Caco-2 (cell line): ENCODE data around the gene KRT73. TPM values are rescaled to one million over a fixed set of nuclear protein-coding genes. Genes with fewer than 3 reads are reported as not detected.

Experiments used
- BruUV-seq: library from RNA; stranded (reverse); fragments of 400-500 nt; replicated peaks from 2 replicates; lab custom pipeline; 2021; lab: Mats Ljungman, UMichigan
- CTCF ChIA-PET: fragments of 300-600 bp; sonication (Branson Sonifier 250); formaldehyde crosslinking; loops from one replicate; lab custom pipeline; 2022; ENCODE audit warnings: antibody characterized with exemption; lab: Charles Lee
- POLR2A ChIA-PET: fragments of 300-600 bp; sonication (Branson Sonifier 250); formaldehyde crosslinking; loops from one replicate; lab custom pipeline; 2022; ENCODE audit warnings: antibody characterized with exemption; lab: Charles Lee
- DNase-seq, 2 experiments: peaks; one replicate each; pipeline versions ENCODE4 v3.0.0 to v3.0.0-alpha.2; 2020 to 2022
- H3K27me3 ChIP-seq: replicated peaks from 2 replicates; pipeline ENCODE4 v1.6.0; 2011; ENCODE audit warnings: low read length; ENCODE audit not compliant: control insufficient read depth, insufficient read depth
- H3K36me3 ChIP-seq: 2 replicates; pipeline ENCODE4 v1.5.1; 2011; ENCODE audit warnings: low read length; ENCODE audit not compliant: control insufficient read depth, insufficient read depth
- H3K4me1 ChIP-seq: fragments of 250-450 bp; sonication (Bioruptor Pico); 2 replicates; pipeline ENCODE4 v1.5.1; 2020; ENCODE audit warnings: mild to moderate bottlenecking
- H3K4me3 ChIP-seq: 2 replicates; pipeline ENCODE4 v1.5.1; 2011; ENCODE audit warnings: low read depth, mild to moderate bottlenecking, control low read depth, low read length
- H3K9me3 ChIP-seq: fragments of 250-450 bp; sonication (Bioruptor Pico); 2 replicates; pipeline ENCODE4 v1.5.1; 2020; ENCODE audit warnings: mild to moderate bottlenecking, moderate library complexity
- H3K27ac Mint-ChIP-seq: one replicate; pipeline ENCODE4 v1.8.0; 2022; ENCODE audit warnings: mixed read lengths; ENCODE audit not compliant: unreplicated experiment
- H3K27me3 Mint-ChIP-seq: one replicate; pipeline ENCODE4 v1.8.0; 2022; ENCODE audit warnings: mixed read lengths; ENCODE audit not compliant: insufficient read depth, unreplicated experiment
- H3K36me3 Mint-ChIP-seq: one replicate; pipeline ENCODE4 v1.8.0; 2022; ENCODE audit warnings: mild to moderate bottlenecking, mixed read lengths; ENCODE audit not compliant: insufficient read depth, unreplicated experiment
- H3K4me1 Mint-ChIP-seq: one replicate; pipeline ENCODE4 v1.8.0; 2022; ENCODE audit warnings: low read depth, mixed read lengths; ENCODE audit not compliant: unreplicated experiment
- H3K4me3 Mint-ChIP-seq: one replicate; pipeline ENCODE4 v1.8.0; 2022; ENCODE audit warnings: mild to moderate bottlenecking, moderate library complexity, mixed read lengths; ENCODE audit not compliant: unreplicated experiment
- H3K9me3 Mint-ChIP-seq: one replicate; pipeline ENCODE4 v1.8.0; 2022; ENCODE audit warnings: mixed read lengths; ENCODE audit not compliant: unreplicated experiment
- CTCF ChIP-seq, 2 experiments: fragments of 200-600 bp in 1 of 2; IDR thresholded peaks; 1 replicate in 1 of 2; 2 replicates in 1 of 2; pipeline versions ENCODE4 v1.5.1 to v1.8.0; 2011 to 2022; ENCODE audit warnings: antibody characterized with exemption in 1 of 2, control low read depth in 1 of 2, inconsistent platforms in 1 of 2, low read depth in 1 of 2, low read length in 1 of 2, mild to moderate bottlenecking in 1 of 2, moderate library complexity in 1 of 2; ENCODE audit not compliant: insufficient read depth in 1 of 2, severe bottlenecking in 1 of 2, unreplicated experiment in 1 of 2
- intact Hi-C: fragments of 100-400 bp; cut with micrococcal nuclease; formaldehyde crosslinking; loops from one replicate; pipeline ENCODE4 v1.10.0; 2022; ENCODE audit not compliant: unreplicated experiment
- total RNA-seq: library from RNA; stranded (reverse); gene quantifications from 2 replicates; pipeline ENCODE4 v1.2.3, GENCODE V29; 2022

KRT73 gene
- total RNA-seq, 1 experiment from 2014 or later: not detected

- no peak for TF ChIP-seq CTCF (IDR thresholded peaks at IDR 0.05; ENCODE audit: insufficient read depth in 1 of 2, low read depth in 1 of 2, low read length in 1 of 2, severe bottlenecking in 1 of 2, unreplicated experiment in 1 of 2)
- BruUV-seq: no TSS peak
- DNase-seq: peak in 1 of 2 experiments; percentile 7
- peaks cover 11% of the 10 kb centered on the region; the same call in 1 of the 2 replicates for H3K4me1 ChIP-seq
- ChIA-PET POLR2A (no interaction called here), CTCF (interaction anchor here (1.5 kb wide), 1 partner anchor 297 kb away, joined by 5 read pairs; no protein-coding TSS in a partner anchor)
- H3K27me3 Mint-ChIP-seq: peaks cover 4% of the 10 kb centered on the region
- H3K9me3 ChIP-seq: no peaks in the 10 kb centered on the region
- no peaks in the 10 kb centered on the region for H3K27me3 ChIP-seq
- no peaks in the 10 kb centered on the region for H3K4me1 Mint-ChIP-seq
- no peak overlapping the region for H3K4me3 Mint-ChIP-seq
- no peaks in the 10 kb centered on the region for H3K36me3 Mint-ChIP-seq
- intact Hi-C loops: no loop called here
- no peak overlapping the region for H3K27ac Mint-ChIP-seq
- no peaks in the 10 kb centered on the region for H3K36me3 ChIP-seq
- H3K4me3 ChIP-seq: no peak overlapping the region
- H3K9me3 Mint-ChIP-seq: no peaks in the 10 kb centered on the region
Observed at GRCh38 chr12:52582486-52582885, 35.9 kb downstream of the KRT73 start.

GRCh38 chr12:52581481-52581880 is 36.9 kb downstream of the KRT73 start:
- Histone ChIP-seq H3K4me3 (no peak overlapping the region), H3K4me1 (peaks cover 11% of the 10 kb centered on the region; the same call in 1 of the 2 replicates), H3K9me3 (no peaks in the 10 kb centered on the region), H3K27me3 (no peaks in the 10 kb centered on the region), H3K36me3 (no peaks in the 10 kb centered on the region)
- no peak overlapping the region for H3K27ac Mint-ChIP-seq
- DNase-seq: peak in 1 of 2 experiments; percentile 18
- CTCF ChIA-PET: interaction anchor here (0.5 to 1.7 kb wide), 3 partner anchors 34 to 304 kb away, joined by 3 to 7 read pairs (median 3); no protein-coding TSS in a partner anchor
- H3K9me3 Mint-ChIP-seq: no peaks in the 10 kb centered on the region
- no TSS peak for BruUV-seq
- TF ChIP-seq CTCF (IDR thresholded peaks at IDR 0.05; ENCODE audit: insufficient read depth in 1 of 2, low read depth in 1 of 2, low read length in 1 of 2, severe bottlenecking in 1 of 2, unreplicated experiment in 1 of 2): no peak
- no peaks in the 10 kb centered on the region for H3K27me3 Mint-ChIP-seq
- POLR2A ChIA-PET: interaction anchor here (0.5 kb wide), 1 partner anchor 411 kb away, joined by 3 read pairs; no protein-coding TSS in a partner anchor
- no peaks in the 10 kb centered on the region for H3K4me1 Mint-ChIP-seq
- intact Hi-C loops: loop anchor here (2.0 kb wide), 1 partner anchor 425 kb away; no protein-coding TSS in a partner anchor
- no peaks in the 10 kb centered on the region for H3K36me3 Mint-ChIP-seq
- no peak overlapping the region for H3K4me3 Mint-ChIP-seq

- no peaks in the 10 kb centered on the region for H3K36me3 ChIP-seq
- no peaks in the 10 kb centered on the region for H3K4me1 Mint-ChIP-seq
- no TSS peak for BruUV-seq
- no peak overlapping the region for H3K4me3 ChIP-seq
- DNase-seq: peak in 1 of 2 experiments; percentile 15
- no peaks in the 10 kb centered on the region for H3K9me3 Mint-ChIP-seq
- no peaks in the 10 kb centered on the region for H3K9me3 ChIP-seq
- H3K27me3 Mint-ChIP-seq: no peaks in the 10 kb centered on the region
- TF ChIP-seq CTCF (IDR thresholded peaks at IDR 0.05; ENCODE audit: insufficient read depth in 1 of 2, low read depth in 1 of 2, low read length in 1 of 2, severe bottlenecking in 1 of 2, unreplicated experiment in 1 of 2): no peak
- no peaks in the 10 kb centered on the region for H3K27me3 ChIP-seq
- no peak overlapping the region for H3K27ac Mint-ChIP-seq
- H3K4me1 ChIP-seq: peaks cover 11% of the 10 kb centered on the region; the same call in 1 of the 2 replicates
- CTCF ChIA-PET: interaction anchor here (0.5 to 1.7 kb wide), 3 partner anchors 34 to 304 kb away, joined by 3 to 7 read pairs (median 3); no protein-coding TSS in a partner anchor
- H3K36me3 Mint-ChIP-seq: no peaks in the 10 kb centered on the region
- H3K4me3 Mint-ChIP-seq: no peak overlapping the region
- POLR2A ChIA-PET: no interaction called here
- intact Hi-C loops: loop anchor here (2.0 kb wide), 1 partner anchor 424 kb away; no protein-coding TSS in a partner anchor
Observed at GRCh38 chr12:52581066-52581465, 37.3 kb downstream of the KRT73 start.
